ENCODE data around the gene IGFN1.

DNA sequence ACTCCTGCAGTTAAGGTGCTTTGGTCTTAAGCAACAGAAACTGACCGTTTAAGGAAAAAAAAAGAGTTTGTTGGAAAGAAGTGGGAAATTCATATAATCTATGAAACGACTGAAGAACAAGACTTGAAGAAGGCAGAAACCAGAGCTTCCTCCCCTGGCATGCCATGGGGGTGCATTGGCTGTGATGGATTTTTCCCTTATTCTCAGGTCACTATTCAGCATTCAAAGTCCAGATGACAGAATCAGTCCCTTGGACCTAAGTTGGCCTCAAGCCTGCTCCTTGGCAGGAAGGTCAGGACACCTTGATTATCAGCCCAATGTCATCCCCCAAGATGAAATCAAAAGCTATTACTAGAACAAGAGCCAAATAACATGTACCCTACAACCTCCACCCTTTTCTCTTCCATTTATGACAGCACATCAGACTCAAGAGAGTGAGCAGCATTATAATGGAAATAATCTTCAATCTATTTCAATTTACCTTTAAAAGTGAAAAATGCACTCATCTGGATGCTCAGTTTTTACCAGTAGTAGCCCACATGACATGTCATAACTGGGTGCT lies 20.6 kb upstream of the IGFN1 start:
- TF ChIP-seq, protein P1, sequence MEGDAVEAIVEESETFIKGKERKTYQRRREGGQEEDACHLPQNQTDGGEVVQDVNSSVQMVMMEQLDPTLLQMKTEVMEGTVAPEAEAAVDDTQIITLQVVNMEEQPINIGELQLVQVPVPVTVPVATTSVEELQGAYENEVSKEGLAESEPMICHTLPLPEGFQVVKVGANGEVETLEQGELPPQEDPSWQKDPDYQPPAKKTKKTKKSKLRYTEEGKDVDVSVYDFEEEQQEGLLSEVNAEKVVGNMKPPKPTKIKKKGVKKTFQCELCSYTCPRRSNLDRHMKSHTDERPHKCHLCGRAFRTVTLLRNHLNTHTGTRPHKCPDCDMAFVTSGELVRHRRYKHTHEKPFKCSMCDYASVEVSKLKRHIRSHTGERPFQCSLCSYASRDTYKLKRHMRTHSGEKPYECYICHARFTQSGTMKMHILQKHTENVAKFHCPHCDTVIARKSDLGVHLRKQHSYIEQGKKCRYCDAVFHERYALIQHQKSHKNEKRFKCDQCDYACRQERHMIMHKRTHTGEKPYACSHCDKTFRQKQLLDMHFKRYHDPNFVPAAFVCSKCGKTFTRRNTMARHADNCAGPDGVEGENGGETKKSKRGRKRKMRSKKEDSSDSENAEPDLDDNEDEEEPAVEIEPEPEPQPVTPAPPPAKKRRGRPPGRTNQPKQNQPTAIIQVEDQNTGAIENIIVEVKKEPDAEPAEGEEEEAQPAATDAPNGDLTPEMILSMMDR (IDR thresholded peaks at IDR 0.05), result no peak
- TF ChIP-seq POLR2A (IDR thresholded peaks at IDR 0.05) (no peak), POLR2AphosphoS5 (IDR thresholded peaks at IDR 0.05) (no peak)

Measured in transverse colon (tissue), 4 donors.